GM19372 (cell line): ENCODE data around the gene C19orf53.

Experiments used
- ATAC-seq: cut with Tn5 transposase; IDR thresholded peaks from one replicate; pipeline ENCODE4 v1.9.1; 2021; ENCODE audit warnings: mild to moderate bottlenecking, low read depth, moderate library complexity; ENCODE audit not compliant: unreplicated experiment

The C19orf53 gene

GRCh38 chr19:13825489-13826441 is 51.5 kb downstream of the C19orf53 start:
- ATAC-seq, result no peak

- no peak for ATAC-seq
Measured at GRCh38 chr19:13826652-13827235, 52.5 kb downstream of the C19orf53 start.

- ATAC-seq, result no peak
Measured at GRCh38 chr19:13827656-13828055, 53.4 kb downstream of the C19orf53 start.
